GM19023 (cell line): ENCODE data around the gene CTAGE8.
"Not testable (repeated sequence)": the region's sequence is repeated elsewhere in the genome, so short reads cannot be mapped to it uniquely, and the experiment has no call there.

Experiments
- ATAC-seq: cut with Tn5 transposase; IDR thresholded peaks from one replicate; pipeline ENCODE4 v1.9.1; 2021; ENCODE audit warnings: mild to moderate bottlenecking, moderate library complexity; ENCODE audit not compliant: unreplicated experiment

Gene CTAGE8

DNA sequence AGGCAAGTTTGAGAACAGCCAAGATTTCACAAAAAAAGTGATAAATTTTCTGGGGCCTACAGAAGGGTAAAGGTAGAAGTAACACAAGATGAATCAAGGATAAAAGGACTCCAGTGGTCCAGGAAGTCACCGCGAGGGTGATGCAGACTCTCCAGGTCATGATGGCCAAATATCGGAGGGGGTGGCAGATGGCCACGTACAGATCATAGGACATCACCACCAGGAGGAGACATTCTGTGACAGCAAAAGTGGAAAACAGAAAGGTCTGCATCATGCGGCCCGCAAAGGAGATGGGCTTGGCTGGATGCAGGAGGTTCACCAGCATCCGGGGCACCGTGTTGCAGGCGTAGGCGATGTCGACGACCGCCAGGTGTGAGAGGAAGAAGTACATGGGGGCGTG lies 10.0 kb downstream of the CTAGE8 start:
- not testable (repeated sequence) for ATAC-seq

DNA sequence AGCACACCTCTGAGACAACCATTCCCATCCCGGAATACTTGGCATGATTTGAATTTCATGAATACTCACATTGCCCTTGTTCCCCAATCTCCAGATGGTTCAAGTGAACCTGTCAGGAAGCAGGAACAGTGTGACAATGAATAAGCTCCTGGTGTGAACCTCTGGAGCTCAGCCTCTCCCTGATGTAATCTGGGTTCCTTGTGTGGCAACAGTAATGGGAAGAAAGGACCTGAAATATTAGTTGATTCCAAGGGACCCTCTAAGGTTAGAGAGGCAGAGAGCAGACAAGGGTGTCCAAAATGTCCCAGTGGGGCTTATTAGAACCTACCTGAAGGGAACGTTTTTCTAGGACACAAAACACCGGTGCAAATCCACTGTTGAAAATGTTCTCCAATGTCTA lies 13.0 kb downstream of the CTAGE8 start:
- no peak for ATAC-seq

GRCh38 chr7:144255471-144255897 lies 13.6 kb downstream of the CTAGE8 start:
- no peak for ATAC-seq

GRCh38 chr7:144252307-144252706 lies 16.8 kb downstream of the CTAGE8 start:
- not testable (repeated sequence) for ATAC-seq

GRCh38 chr7:144247674-144248330 lies 21.3 kb downstream of the CTAGE8 start:
- not testable (repeated sequence) for ATAC-seq

DNA sequence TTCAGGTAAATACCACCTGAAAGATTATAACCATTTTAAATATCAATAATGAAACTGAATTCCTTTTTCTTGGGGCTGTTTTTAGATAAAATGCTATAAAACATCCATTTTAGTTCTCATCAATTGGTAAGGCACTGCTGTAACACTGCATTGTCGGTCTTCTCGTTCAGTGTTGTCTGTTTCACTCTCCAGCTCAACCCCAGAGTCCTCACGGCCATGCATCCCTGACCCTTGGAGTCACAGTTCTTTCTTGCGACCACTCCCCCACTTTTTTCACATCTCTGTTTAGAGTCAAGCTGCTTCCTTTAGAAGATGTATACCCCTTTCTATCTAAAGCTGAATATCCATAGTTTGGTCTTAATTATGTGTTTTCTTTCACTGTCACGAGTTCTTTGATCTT lies 22.1 kb downstream of the CTAGE8 start:
- ATAC-seq, result not testable (repeated sequence)

DNA sequence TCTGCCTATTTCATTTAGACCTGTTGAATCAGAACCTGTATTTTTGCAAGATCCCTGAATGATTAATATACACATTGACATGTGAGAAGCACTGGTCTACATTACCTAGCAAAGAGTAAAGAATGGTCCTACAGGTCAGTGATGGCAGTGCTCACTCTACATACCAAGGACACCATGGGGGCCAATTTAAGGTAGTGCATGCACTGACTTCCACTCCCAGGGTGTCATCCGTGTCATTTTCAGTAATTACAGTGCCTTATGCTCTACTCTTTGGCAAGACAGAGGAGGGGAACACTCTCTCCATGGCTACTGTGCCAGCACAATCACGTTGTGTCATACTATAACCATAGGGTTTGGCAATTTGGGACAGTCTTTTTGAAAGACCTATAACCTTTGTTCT lies 23.7 kb downstream of the CTAGE8 start:
- ATAC-seq, result not testable (repeated sequence)

- ATAC-seq, result not testable (repeated sequence)
Observed at GRCh38 chr7:144239365-144239764, 29.7 kb downstream of the CTAGE8 start, which contains the start of gene OR2A42. Gene OR2A42, minus strand, starts transcription at chr7:144239605. Its CDS starts 6,762 bp downstream, at chr7:144232843.

DNA sequence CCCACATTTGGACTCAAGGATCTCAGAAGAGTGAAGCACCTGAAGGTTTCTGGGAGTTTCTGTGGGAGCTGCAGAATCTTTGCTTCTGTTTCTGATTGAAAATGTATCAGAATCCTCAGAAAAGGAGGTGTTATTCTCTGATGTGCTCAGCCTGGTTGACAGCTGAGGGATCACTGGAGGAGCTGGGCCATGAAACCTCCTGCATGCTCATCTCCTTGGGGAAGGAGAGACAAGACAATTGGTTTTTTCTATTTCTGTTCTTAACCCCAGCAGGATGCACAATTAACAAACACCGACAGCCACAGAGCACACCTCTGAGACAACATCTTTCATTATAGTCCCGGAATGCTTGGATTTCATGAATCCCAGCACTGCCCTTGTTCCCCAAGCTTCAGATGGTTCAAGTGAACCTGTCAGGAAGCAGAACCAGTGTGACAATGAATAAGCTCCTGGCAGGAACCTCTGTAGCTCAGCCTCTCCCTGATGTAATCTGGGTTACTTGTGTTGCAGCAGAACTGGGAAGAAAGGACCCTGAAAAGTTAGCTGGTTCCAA lies 30.5 kb downstream of the CTAGE8 start:
- ATAC-seq, result not testable (repeated sequence)

GRCh38 chr7:144233039-144233438 lies 36.0 kb downstream of the CTAGE8 start:
- ATAC-seq, result not testable (repeated sequence)

- ATAC-seq, result not testable (repeated sequence)
Observed at GRCh38 chr7:144231027-144231426, 38.1 kb downstream of the CTAGE8 start.

DNA sequence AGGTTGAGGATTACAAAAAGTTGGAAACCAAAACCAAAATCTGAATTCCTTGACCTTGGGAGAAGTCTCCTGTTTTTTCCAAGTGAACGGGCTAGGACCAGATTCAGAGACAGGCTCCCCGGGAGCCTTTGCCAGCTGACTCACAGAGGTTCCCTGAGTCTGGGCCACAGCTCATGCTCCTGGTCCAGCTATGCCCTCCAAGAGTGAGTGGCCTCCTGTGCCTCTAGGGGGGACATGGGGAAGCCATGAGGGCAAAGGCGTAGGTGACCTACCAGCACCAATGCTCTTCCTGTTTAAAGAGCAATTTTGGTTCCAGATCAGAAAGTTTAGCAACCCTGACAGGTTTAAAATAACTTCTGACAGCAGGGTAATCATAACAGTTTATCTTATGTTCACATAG lies 40.3 kb downstream of the CTAGE8 start:
- not testable (repeated sequence) for ATAC-seq

DNA sequence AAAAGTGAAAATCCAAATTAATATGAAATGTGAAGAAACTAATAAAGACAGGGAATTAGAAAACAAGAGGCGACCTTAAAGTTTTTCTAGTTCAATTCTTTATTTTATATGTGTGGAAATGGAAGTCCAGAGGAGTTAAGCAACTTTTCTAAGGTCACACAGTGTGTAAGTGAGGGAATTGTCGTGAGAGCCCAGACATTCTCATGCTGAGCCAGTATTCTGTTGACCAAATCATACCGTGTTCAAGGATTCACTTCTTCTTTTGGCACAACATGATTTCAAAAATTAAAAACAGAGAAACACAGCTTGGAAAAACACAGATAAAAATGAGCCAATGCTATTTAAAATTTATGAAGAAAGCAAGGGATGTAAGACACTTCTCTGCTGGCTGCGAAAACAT lies 42.2 kb downstream of the CTAGE8 start:
- ATAC-seq, result not testable (repeated sequence)

- not testable (repeated sequence) for ATAC-seq
Observed at GRCh38 chr7:144223675-144224074, 45.4 kb downstream of the CTAGE8 start.

DNA sequence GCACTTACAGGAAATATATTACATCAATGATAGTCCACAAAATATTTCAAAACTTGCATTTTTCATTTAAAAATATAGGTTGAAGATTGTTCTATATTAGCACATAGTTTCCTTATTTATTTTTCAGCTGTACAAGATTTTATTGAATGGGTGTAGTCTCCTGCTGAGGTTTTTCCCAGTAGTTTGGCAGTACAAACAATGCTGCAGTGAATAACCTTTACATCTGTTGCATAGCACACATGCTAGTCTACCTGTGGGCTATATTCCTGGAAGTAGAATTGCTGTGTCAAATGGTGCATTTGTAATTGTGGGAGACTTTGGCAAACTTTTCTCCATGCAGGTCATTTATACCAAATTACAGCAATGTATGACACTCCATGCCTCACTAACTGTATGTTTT lies 48.6 kb downstream of the CTAGE8 start:
- not testable (repeated sequence) for ATAC-seq

- ATAC-seq, result not testable (repeated sequence)
Observed at GRCh38 chr7:144219149-144219548, 49.9 kb downstream of the CTAGE8 start.

GRCh38 chr7:144218581-144218980 lies 50.5 kb downstream of the CTAGE8 start:
- ATAC-seq, result not testable (repeated sequence)

GRCh38 chr7:144217200-144217599 lies 51.9 kb downstream of the CTAGE8 start:
- ATAC-seq, result not testable (repeated sequence)
